HCT116 (cell line): Measurements from ENCODE around the gene ZNF621. TPM values are rescaled to one million over a fixed set of nuclear protein-coding genes. Genes with fewer than 3 reads are reported as not detected.

Experiments used
- ATAC-seq: fragments of 200-7000 bp; cut with Tn5 transposase; 2 replicates; pipeline ENCODE4 v1.9.1; 2020; ENCODE audit warnings: mild to moderate bottlenecking, moderate library complexity
- BruUV-seq: library from RNA; stranded (reverse); fragments of 400-500 nt; replicated peaks from 2 replicates; lab custom pipeline; 2021; lab: Mats Ljungman, UMichigan
- CTCF ChIA-PET: fragments of 300-600 bp; sonication (Branson Sonifier 250); formaldehyde crosslinking; loops from one replicate; lab custom pipeline; 2021; ENCODE audit warnings: antibody characterized with exemption; lab: Charles Lee
- POLR2A ChIA-PET: fragments of 300-600, 350-600 bp; sonication (Branson Sonifier 250); formaldehyde crosslinking; loops from one replicate; lab custom pipeline; 2021; ENCODE audit warnings: antibody characterized with exemption; lab: Charles Lee
- RAD21 ChIA-PET, 2 experiments: fragments of 300-600 bp; sonication (Branson Sonifier 250); formaldehyde crosslinking; loops; one replicate each; lab custom pipeline; 2023; ENCODE audit warnings: low total read pairs in 2 of 2; ENCODE audit not compliant: uncharacterized antibody in 2 of 2, unreplicated experiment in 2 of 2, low non-redundant PET in 1 of 2; lab: Charles Lee
- DNase-seq: peaks from one replicate; pipeline ENCODE4 v3.0.0-alpha.2; 2010; ENCODE audit warnings: low read depth, low spot score
- H2AFZ ChIP-seq: fragments of 200-600 bp; shearing (Covaris generic), sonication (generic); 2 replicates; pipeline ENCODE4 v1.6.1; 2017; ENCODE audit warnings: low read depth, mixed run types, mixed read lengths, antibody characterized with exemption, low read length; ENCODE audit not compliant: poor library complexity, severe bottlenecking
- H3K27ac ChIP-seq: 2 replicates; pipeline ENCODE4 v1.5.1; 2012; ENCODE audit warnings: low read depth, low read length
- H3K27me3 ChIP-seq: fragments of 200-600 bp; sonication (generic); 2 replicates; pipeline ENCODE4 v1.6.1; 2016; ENCODE audit warnings: mixed run types, low read length, mixed read lengths; ENCODE audit not compliant: insufficient read depth
- H3K36me3 ChIP-seq, 2 experiments: fragments of 200-500 bp in 1 of 2; fragments of 200-600 bp in 1 of 2; sonication (Bioruptor generic) in 1 of 2; sonication (generic) in 1 of 2; 2 replicates each; pipeline versions ENCODE4 v1.5.1 to v1.6.1; 2014 to 2016; ENCODE audit warnings: low read length in 2 of 2, inconsistent platforms in 1 of 2, mixed read lengths in 1 of 2, mixed run types in 1 of 2; ENCODE audit not compliant: insufficient read depth in 2 of 2, control insufficient read depth in 1 of 2
- H3K4me1 ChIP-seq, 2 experiments: fragments of 200-600 bp in 1 of 2; sonication (generic) in 1 of 2; 2 replicates each; pipeline versions ENCODE4 v1.5.1 to v1.6.1; 2012 to 2017; ENCODE audit warnings: low read length in 2 of 2, inconsistent platforms in 1 of 2, mild to moderate bottlenecking in 1 of 2, mixed read lengths in 1 of 2, mixed run types in 1 of 2, moderate library complexity in 1 of 2; ENCODE audit not compliant: insufficient read depth in 2 of 2, control insufficient read depth in 1 of 2
- H3K4me2 ChIP-seq: fragments of 200-600 bp; sonication (generic); 2 replicates; pipeline ENCODE4 v1.6.1; 2017; ENCODE audit warnings: mixed run types, low read length, mixed read lengths
- H3K4me3 ChIP-seq, 2 experiments: fragments of 200-600 bp in 1 of 2; sonication (generic) in 1 of 2; replicated peaks in 1 of 2; 2 replicates each; pipeline ENCODE4 v1.5.1; 2011 to 2016; ENCODE audit warnings: low read length in 2 of 2, control low read depth in 1 of 2, low read depth in 1 of 2, mild to moderate bottlenecking in 1 of 2, mixed read lengths in 1 of 2, mixed run types in 1 of 2
- H3K79me2 ChIP-seq: fragments of 200-600 bp; sonication (generic); 2 replicates; pipeline ENCODE4 v1.6.1; 2017; ENCODE audit warnings: mild to moderate bottlenecking, mixed run types, low read length, moderate library complexity, mixed read lengths; ENCODE audit not compliant: insufficient read depth
- H3K9ac ChIP-seq: fragments of 200-600 bp; sonication (generic); 2 replicates; pipeline ENCODE4 v1.6.1; 2016; ENCODE audit warnings: low read length, mixed read lengths
- H3K9me2 ChIP-seq: fragments of 200-600 bp; sonication (generic), shearing (Covaris generic); 2 replicates; pipeline ENCODE4 v1.6.1; 2017; ENCODE audit warnings: mixed run types, mild to moderate bottlenecking, moderate library complexity; ENCODE audit not compliant: insufficient read depth
- H3K9me3 ChIP-seq, 2 experiments: fragments of 200-500 bp in 1 of 2; fragments of 200-600 bp in 1 of 2; sonication (Bioruptor generic) in 1 of 2; sonication (generic) in 1 of 2; 2 replicates each; pipeline ENCODE4 v1.6.1; 2014 to 2017; ENCODE audit warnings: low read length in 2 of 2, mixed read lengths in 2 of 2, inconsistent platforms in 1 of 2, low read depth in 1 of 2, mild to moderate bottlenecking in 1 of 2, mixed run types in 1 of 2, moderate library complexity in 1 of 2; ENCODE audit not compliant: control insufficient read depth in 1 of 2, insufficient read depth in 1 of 2
- H4K20me1 ChIP-seq: fragments of 200-600 bp; sonication (generic), shearing (Covaris generic); 2 replicates; pipeline ENCODE4 v1.6.1; 2017; ENCODE audit warnings: mixed run types, mild to moderate bottlenecking, moderate library complexity; ENCODE audit not compliant: insufficient read depth
- CEBPB ChIP-seq: IDR thresholded peaks from 2 replicates; pipeline ENCODE4 v1.6.1; 2012; ENCODE audit warnings: low read depth
- CTCF ChIP-seq, 3 experiments: fragments of 200-600 bp in 1 of 3; sonication (generic) in 1 of 3; IDR thresholded peaks in 2 of 3; conservative IDR thresholded peaks in 1 of 3; 2 replicates each; pipeline ENCODE4 v1.5.1; 2012 to 2017; ENCODE audit warnings: low read depth in 2 of 3, low read length in 2 of 3, antibody characterized with exemption in 1 of 3, borderline replicate concordance in 1 of 3, control low read depth in 1 of 3, mild to moderate bottlenecking in 1 of 3, mixed read lengths in 1 of 3, mixed run types in 1 of 3, moderate library complexity in 1 of 3; ENCODE audit not compliant: insufficient read depth in 1 of 3
- EGR1 ChIP-seq: IDR thresholded peaks from 2 replicates; pipeline ENCODE4 v1.6.1; 2012; ENCODE audit warnings: low read depth
- ELF1 ChIP-seq: IDR thresholded peaks from 2 replicates; pipeline ENCODE4 v1.6.1; 2012; ENCODE audit warnings: low read depth, borderline replicate concordance
- EZH2phosphoT487 ChIP-seq: fragments of 200-600 bp; IDR thresholded peaks from 2 replicates; pipeline ENCODE4 v1.6.1; 2018; ENCODE audit warnings: antibody characterized with exemption, borderline replicate concordance
- FOSL1 ChIP-seq: IDR thresholded peaks from 2 replicates; pipeline ENCODE4 v1.6.1; 2012; ENCODE audit warnings: low read depth
- POLR2A ChIP-seq: IDR thresholded peaks from 2 replicates; pipeline ENCODE4 v1.7.0; 2011; ENCODE audit warnings: borderline replicate concordance; ENCODE audit not compliant: insufficient read depth, insufficient read length; ENCODE audit errors: extremely low read depth
- RAD21 ChIP-seq: IDR thresholded peaks from 2 replicates; pipeline ENCODE4 v1.6.1; 2012; ENCODE audit warnings: low read depth, mild to moderate bottlenecking
- SP1 ChIP-seq: IDR thresholded peaks from 2 replicates; pipeline ENCODE4 v1.6.1; 2012; ENCODE audit warnings: low read depth
- SRF ChIP-seq: IDR thresholded peaks from 2 replicates; pipeline ENCODE4 v1.6.1; 2012; ENCODE audit warnings: low read depth
- TCF7L2 ChIP-seq: IDR thresholded peaks from 2 replicates; pipeline ENCODE4 v1.7.0; 2011; ENCODE audit warnings: borderline replicate concordance, inconsistent platforms; ENCODE audit not compliant: insufficient read depth, insufficient read length; ENCODE audit errors: extremely low read depth
- YY1 ChIP-seq: IDR thresholded peaks from 2 replicates; pipeline ENCODE4 v1.6.1; 2011; ENCODE audit warnings: low read length, low read depth, moderate library complexity, mild to moderate bottlenecking; ENCODE audit not compliant: insufficient replicate concordance; ENCODE audit errors: extremely low read depth
- ZFX ChIP-seq: fragments of 450-650 bp; IDR thresholded peaks from 2 replicates; pipeline ENCODE4 v1.6.1; 2017
- ZNF274 ChIP-seq: fragments of 200-500 bp; sonication (Bioruptor generic); IDR thresholded peaks from 2 replicates; pipeline ENCODE4 v1.6.1; 2014; ENCODE audit warnings: mild to moderate bottlenecking, low read depth, low read length, inconsistent platforms
- intact Hi-C: fragments of 100-400 bp; cut with micrococcal nuclease; formaldehyde crosslinking; loops from 2 replicates; pipeline ENCODE4 v1.10.0; 2022
- total RNA-seq: library from RNA; stranded (reverse); gene quantifications from one replicate; pipeline ENCODE4 v1.2.1, GENCODE V29; 2021; ENCODE audit not compliant: unreplicated experiment

Gene ZNF621
- total RNA-seq, 1 experiment from 2014 or later: 23.5 TPM

GRCh38 chr3:40518067-40518466 lies 6.7 kb upstream of the ZNF621 start:
- no TSS peak for BruUV-seq
- no peaks in the 10 kb centered on the region for H3K4me1 ChIP-seq
- no peak overlapping the region for H3K27ac ChIP-seq
- H3K9me2 ChIP-seq: no peaks in the 10 kb centered on the region
- RAD21 ChIA-PET: no interaction called here
- H3K4me3 ChIP-seq: no peak overlapping the region
- DNase-seq: no peak
- no peak overlapping the region for H2AFZ ChIP-seq
- TF ChIP-seq ZFX (no peak), CTCF (IDR thresholded peaks at IDR 0.05 in 2 of 3, conservative IDR thresholded peaks at IDR 0.05 in 1 of 3; ENCODE audit: borderline replicate concordance in 1 of 3, insufficient read depth in 1 of 3, low read depth in 2 of 3, low read length in 2 of 3) (no peak), SP1 (no peak), YY1 (no peak), RAD21 (no peak), ZNF274 (no peak), SRF (no peak)
- TF ChIP-seq, all 23 proteins: peak for 0
- Histone ChIP-seq H3K79me2 (no peaks in the 10 kb centered on the region), H3K27me3 (no peaks in the 10 kb centered on the region), H3K9me3 (no peaks in the 10 kb centered on the region), H3K9ac (no peak overlapping the region), H3K36me3 (peaks cover 4 to 9% of the 10 kb centered on the region in 2 experiments; a peak in 2 of 4 replicates), H3K4me2 (no peak overlapping the region), H4K20me1 (no peaks in the 10 kb centered on the region)
- ChIA-PET POLR2A (no interaction called here), CTCF (no interaction called here)
- intact Hi-C loops: no loop called here
- ATAC-seq: no peak

- H4K20me1 ChIP-seq: no peaks in the 10 kb centered on the region
- H3K27me3 ChIP-seq: no peaks in the 10 kb centered on the region
- H3K9ac ChIP-seq: no peak overlapping the region
- no TSS peak for BruUV-seq
- H3K79me2 ChIP-seq: no peaks in the 10 kb centered on the region
- H3K9me2 ChIP-seq: no peaks in the 10 kb centered on the region
- ChIA-PET CTCF (no interaction called here), POLR2A (no interaction called here), RAD21 (no interaction called here)
- ATAC-seq (no peak), DNase-seq (no peak)
- peaks cover 0 to 3% of the 10 kb centered on the region in 2 experiments; a peak in 1 of 4 replicates for H3K4me1 ChIP-seq
- intact Hi-C loops: no loop called here
- no peak overlapping the region for H3K4me2 ChIP-seq
- H3K27ac ChIP-seq: no peak overlapping the region
- no peak overlapping the region for H3K4me3 ChIP-seq
- peaks cover 4 to 9% of the 10 kb centered on the region in 2 experiments; a peak in 2 of 4 replicates for H3K36me3 ChIP-seq
- H2AFZ ChIP-seq: no peak overlapping the region
- no peaks in the 10 kb centered on the region for H3K9me3 ChIP-seq
- no peak for TF ChIP-seq ELF1
- no peak for TF ChIP-seq ZFX
- no peak for TF ChIP-seq CTCF (IDR thresholded peaks at IDR 0.05 in 2 of 3, conservative IDR thresholded peaks at IDR 0.05 in 1 of 3; ENCODE audit: borderline replicate concordance in 1 of 3, insufficient read depth in 1 of 3, low read depth in 2 of 3, low read length in 2 of 3)
- TF ChIP-seq CEBPB: no peak
- no peak for TF ChIP-seq YY1
- no peak for TF ChIP-seq SP1
- no peak for TF ChIP-seq TCF7L2
- TF ChIP-seq FOSL1: no peak
- TF ChIP-seq POLR2A: no peak
- no peak for TF ChIP-seq EZH2phosphoT487
- TF ChIP-seq ZNF274: no peak
- no peak for TF ChIP-seq EGR1
Measured at GRCh38 chr3:40518848-40519247, 5.9 kb upstream of the ZNF621 start.
